ENCODE results near the gene NOC3L. TPM values are rescaled to one million over a fixed set of nuclear protein-coding genes. Genes with fewer than 3 reads are reported as not detected.

The NOC3L gene
- total and polyA plus RNA-seq, 2 donors (not counting 1 experiment from before 2014, with no cell fraction given): 19.8 to 27.2 TPM

DNA sequence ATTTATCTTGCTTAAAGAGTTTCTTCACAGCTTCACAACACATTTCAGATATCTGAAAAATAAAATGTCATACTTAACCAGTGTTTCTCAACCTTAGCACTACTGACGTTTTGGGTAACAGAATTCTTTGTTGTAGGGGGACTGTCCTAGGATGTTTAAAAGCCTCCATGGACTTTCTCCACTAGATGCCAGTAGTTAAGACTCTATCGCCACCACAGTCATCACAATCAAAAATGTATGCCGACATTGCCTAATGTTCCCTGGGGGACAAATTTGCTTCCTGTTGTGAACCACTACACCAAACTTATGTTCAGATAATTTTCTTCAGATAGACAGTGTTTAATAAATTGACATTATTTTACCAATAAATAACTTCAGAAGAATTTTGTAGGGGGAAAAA, 13.4 kb downstream of the NOC3L start:
- DNase-seq (ENCODE audit: low read depth in 2 of 2): no peak
- Histone ChIP-seq H3K9ac (ENCODE audit: insufficient read depth, low read length) (no peak overlapping the region), H3K36me3 (ENCODE audit: control insufficient read depth, insufficient read depth, low read length) (peaks cover 6% of the 10 kb centered on the region), H3K79me2 (ENCODE audit: control insufficient read depth, insufficient read depth, low read length) (no peaks in the 10 kb centered on the region), H4K20me1 (ENCODE audit: control insufficient read depth, extremely low read depth, insufficient read depth, low read length) (no peaks in the 10 kb centered on the region), H3K9me3 (ENCODE audit: control insufficient read depth, insufficient read depth, low read depth, low read length) (no peaks in the 10 kb centered on the region), H2AFZ (ENCODE audit: low read length) (no peak overlapping the region), H3K4me2 (ENCODE audit: extremely low read depth, insufficient read depth, low read length) (no peak overlapping the region), H3K4me1 (ENCODE audit: control insufficient read depth, extremely low read depth, insufficient read depth, low read length) (no peaks in the 10 kb centered on the region), H3K27ac (ENCODE audit: insufficient read depth, low read length) (no peak overlapping the region), H3K4me3 (replicated peaks in 1 of 4; ENCODE audit: control extremely low read depth in 1 of 4, insufficient read depth in 1 of 4, low read depth in 3 of 4, low read length in 4 of 4) (no peak overlapping the region), H3K27me3 (ENCODE audit: control insufficient read depth, insufficient read depth, low read length) (no peaks in the 10 kb centered on the region)
- TF ChIP-seq, protein P1, sequence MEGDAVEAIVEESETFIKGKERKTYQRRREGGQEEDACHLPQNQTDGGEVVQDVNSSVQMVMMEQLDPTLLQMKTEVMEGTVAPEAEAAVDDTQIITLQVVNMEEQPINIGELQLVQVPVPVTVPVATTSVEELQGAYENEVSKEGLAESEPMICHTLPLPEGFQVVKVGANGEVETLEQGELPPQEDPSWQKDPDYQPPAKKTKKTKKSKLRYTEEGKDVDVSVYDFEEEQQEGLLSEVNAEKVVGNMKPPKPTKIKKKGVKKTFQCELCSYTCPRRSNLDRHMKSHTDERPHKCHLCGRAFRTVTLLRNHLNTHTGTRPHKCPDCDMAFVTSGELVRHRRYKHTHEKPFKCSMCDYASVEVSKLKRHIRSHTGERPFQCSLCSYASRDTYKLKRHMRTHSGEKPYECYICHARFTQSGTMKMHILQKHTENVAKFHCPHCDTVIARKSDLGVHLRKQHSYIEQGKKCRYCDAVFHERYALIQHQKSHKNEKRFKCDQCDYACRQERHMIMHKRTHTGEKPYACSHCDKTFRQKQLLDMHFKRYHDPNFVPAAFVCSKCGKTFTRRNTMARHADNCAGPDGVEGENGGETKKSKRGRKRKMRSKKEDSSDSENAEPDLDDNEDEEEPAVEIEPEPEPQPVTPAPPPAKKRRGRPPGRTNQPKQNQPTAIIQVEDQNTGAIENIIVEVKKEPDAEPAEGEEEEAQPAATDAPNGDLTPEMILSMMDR (conservative IDR thresholded peaks at IDR 0.05 in 1 of 2, IDR thresholded peaks at IDR 0.05 in 1 of 2; ENCODE audit: low read depth in 1 of 2, low read length in 2 of 2): no peak
- TF ChIP-seq EZH2 (IDR thresholded peaks at IDR 0.05; ENCODE audit: low read length, missing control alignments): no peak

- Histone ChIP-seq H3K36me3 (ENCODE audit: control insufficient read depth, insufficient read depth, low read length) (peaks cover 9% of the 10 kb centered on the region), H3K27ac (ENCODE audit: insufficient read depth, low read length) (no peak overlapping the region)
Measured at GRCh38 chr10:94344522-94345122, 18.1 kb downstream of the NOC3L start.

DNA sequence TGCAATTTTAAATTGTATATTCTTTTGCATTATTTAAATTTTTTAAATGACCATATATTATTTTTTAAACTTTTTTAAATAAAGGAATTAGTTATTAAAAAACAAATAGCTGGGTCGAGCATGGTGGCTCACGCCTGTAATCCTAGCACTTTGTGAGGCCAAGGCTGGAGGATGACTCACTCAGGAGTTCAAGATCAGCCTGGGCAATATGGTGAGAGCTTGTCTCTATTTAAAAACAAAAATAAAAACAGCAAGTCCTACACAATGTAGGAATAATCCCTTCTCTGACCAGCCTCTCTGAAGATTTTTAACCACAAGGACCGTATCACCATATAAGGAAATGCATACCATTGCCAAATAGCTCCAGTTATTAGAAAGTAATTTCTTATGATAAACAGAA, 19.6 kb downstream of the NOC3L start:
- no peak overlapping the region for H2AFZ ChIP-seq (ENCODE audit: low read length)
- peak in 1 of 2 donors; percentile 13 for DNase-seq (ENCODE audit: low read depth in 2 of 2)
- H3K4me2 ChIP-seq (ENCODE audit: extremely low read depth, insufficient read depth, low read length): no peak overlapping the region
- no peaks in the 10 kb centered on the region for H3K79me2 ChIP-seq (ENCODE audit: control insufficient read depth, insufficient read depth, low read length)
- no peaks in the 10 kb centered on the region for H4K20me1 ChIP-seq (ENCODE audit: control insufficient read depth, extremely low read depth, insufficient read depth, low read length)
- no peak overlapping the region for H3K9ac ChIP-seq (ENCODE audit: insufficient read depth, low read length)
- H3K4me3 ChIP-seq (replicated peaks in 1 of 4; ENCODE audit: control extremely low read depth in 1 of 4, insufficient read depth in 1 of 4, low read depth in 3 of 4, low read length in 4 of 4): no peak overlapping the region
- no peak overlapping the region for H3K27ac ChIP-seq (ENCODE audit: insufficient read depth, low read length)
- TF ChIP-seq, protein P1 (conservative IDR thresholded peaks at IDR 0.05 in 1 of 2, IDR thresholded peaks at IDR 0.05 in 1 of 2; ENCODE audit: low read depth in 1 of 2, low read length in 2 of 2): no peak
- TF ChIP-seq EZH2 (IDR thresholded peaks at IDR 0.05; ENCODE audit: low read length, missing control alignments): no peak
- H3K27me3 ChIP-seq (ENCODE audit: control insufficient read depth, insufficient read depth, low read length): no peaks in the 10 kb centered on the region
- H3K4me1 ChIP-seq (ENCODE audit: control insufficient read depth, extremely low read depth, insufficient read depth, low read length): no peaks in the 10 kb centered on the region
- H3K9me3 ChIP-seq (ENCODE audit: control insufficient read depth, insufficient read depth, low read depth, low read length): no peaks in the 10 kb centered on the region
- peaks cover 10% of the 10 kb centered on the region for H3K36me3 ChIP-seq (ENCODE audit: control insufficient read depth, insufficient read depth, low read length)

More at GRCh38 chr10:94344522-94345122, 18.1 kb downstream of the NOC3L start:
- Histone ChIP-seq H2AFZ (ENCODE audit: low read length) (no peak overlapping the region), H4K20me1 (ENCODE audit: control insufficient read depth, extremely low read depth, insufficient read depth, low read length) (no peaks in the 10 kb centered on the region), H3K9ac (ENCODE audit: insufficient read depth, low read length) (no peak overlapping the region), H3K4me3 (replicated peaks in 1 of 4; ENCODE audit: control extremely low read depth in 1 of 4, insufficient read depth in 1 of 4, low read depth in 3 of 4, low read length in 4 of 4) (no peak overlapping the region), H3K9me3 (ENCODE audit: control insufficient read depth, insufficient read depth, low read depth, low read length) (no peaks in the 10 kb centered on the region), H3K79me2 (ENCODE audit: control insufficient read depth, insufficient read depth, low read length) (no peaks in the 10 kb centered on the region), H3K27me3 (ENCODE audit: control insufficient read depth, insufficient read depth, low read length) (no peaks in the 10 kb centered on the region), H3K4me2 (ENCODE audit: extremely low read depth, insufficient read depth, low read length) (no peak overlapping the region), H3K4me1 (ENCODE audit: control insufficient read depth, extremely low read depth, insufficient read depth, low read length) (no peaks in the 10 kb centered on the region)
- no peak for DNase-seq (ENCODE audit: low read depth in 2 of 2)
- TF ChIP-seq, protein P1 (conservative IDR thresholded peaks at IDR 0.05 in 1 of 2, IDR thresholded peaks at IDR 0.05 in 1 of 2; ENCODE audit: low read depth in 1 of 2, low read length in 2 of 2): no peak
- no peak for TF ChIP-seq EZH2 (IDR thresholded peaks at IDR 0.05; ENCODE audit: low read length, missing control alignments)
